ENCODE data around the gene SHH. TPM values are rescaled to one million over a fixed set of nuclear protein-coding genes. Genes with fewer than 3 reads are reported as not detected.
"Not testable (repeated sequence)": the region's sequence is repeated elsewhere in the genome, so short reads cannot be mapped to it uniquely, and the experiment has no call there.

Gene SHH
- total RNA-seq, 1 donor from 2014 or later: 0.58 TPM

GRCh38 chr7:155840909-155841308 is 28.6 kb upstream of the SHH start:
- H3K36me3 Mint-ChIP-seq: no peaks in the 10 kb centered on the region
- TF ChIP-seq CTCF (IDR thresholded peaks at IDR 0.05; ENCODE audit: unreplicated experiment): no peak
- H3K4me1 Mint-ChIP-seq: no peaks in the 10 kb centered on the region
- no peak overlapping the region for H3K27ac Mint-ChIP-seq
- H3K4me3 Mint-ChIP-seq: no peak overlapping the region
- DNase-seq (ENCODE audit: low spot score in 2 of 2, unreplicated experiment in 2 of 2): no peak
- H3K9me3 Mint-ChIP-seq: no peaks in the 10 kb centered on the region
- peaks cover 29% of the 10 kb centered on the region for H3K27me3 Mint-ChIP-seq (ENCODE audit: low read depth)

GRCh38 chr7:155840262-155840885 is 28.1 kb upstream of the SHH start:
- Mint-ChIP-seq H3K27ac (no peak overlapping the region), H3K4me3 (no peak overlapping the region), H3K27me3 (ENCODE audit: low read depth) (peaks cover 29% of the 10 kb centered on the region), H3K9me3 (no peaks in the 10 kb centered on the region), H3K4me1 (no peaks in the 10 kb centered on the region), H3K36me3 (no peaks in the 10 kb centered on the region)
- no peak for TF ChIP-seq CTCF (IDR thresholded peaks at IDR 0.05; ENCODE audit: unreplicated experiment)
- DNase-seq (ENCODE audit: low spot score in 2 of 2, unreplicated experiment in 2 of 2): no peak

DNA sequence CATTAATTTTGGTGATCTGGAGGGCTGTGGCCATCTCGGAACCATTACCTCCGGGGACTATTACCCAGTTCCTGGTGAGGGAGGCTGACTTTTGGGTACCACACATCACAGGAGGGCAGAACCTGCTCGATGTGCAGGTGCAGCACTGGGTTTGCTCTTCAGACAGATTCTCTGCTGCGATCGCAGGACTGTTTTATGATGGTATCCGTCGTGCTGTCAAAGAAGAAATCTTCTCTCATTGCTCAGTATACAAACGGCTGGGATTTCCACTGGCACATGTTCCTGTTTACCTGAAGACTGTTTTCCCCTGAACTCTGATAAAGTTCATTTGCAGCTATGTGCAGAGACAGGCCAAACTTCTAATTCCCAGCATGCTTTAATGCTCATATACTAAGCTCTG is 27.2 kb upstream of the SHH start:
- no peaks in the 10 kb centered on the region for H3K9me3 Mint-ChIP-seq
- no peaks in the 10 kb centered on the region for H3K36me3 Mint-ChIP-seq
- H3K4me3 Mint-ChIP-seq: no peak overlapping the region
- peaks cover 31% of the 10 kb centered on the region for H3K27me3 Mint-ChIP-seq (ENCODE audit: low read depth)
- TF ChIP-seq CTCF (IDR thresholded peaks at IDR 0.05; ENCODE audit: unreplicated experiment): no peak
- no peak for DNase-seq (ENCODE audit: low spot score in 2 of 2, unreplicated experiment in 2 of 2)
- no peaks in the 10 kb centered on the region for H3K4me1 Mint-ChIP-seq
- no peak overlapping the region for H3K27ac Mint-ChIP-seq

DNA sequence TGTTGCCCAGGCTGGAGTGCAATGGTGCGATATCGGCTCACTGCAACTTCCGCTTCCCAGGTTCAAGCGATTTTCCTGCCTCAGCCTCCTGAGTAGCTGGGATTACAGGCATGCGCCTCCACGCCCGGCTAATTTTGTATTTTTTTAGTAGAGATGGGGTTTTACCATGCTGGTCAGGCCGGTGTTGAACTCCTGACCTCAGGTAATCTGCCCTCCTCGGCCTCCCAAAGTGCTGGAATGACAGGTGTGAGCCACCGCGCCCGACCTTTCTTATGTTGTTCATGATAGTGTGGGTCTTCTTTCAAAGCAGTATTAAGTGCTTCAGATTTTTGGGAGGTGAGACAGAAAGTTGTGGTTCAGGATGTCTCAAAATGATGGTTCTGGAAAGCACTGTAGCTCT is 26.0 kb upstream of the SHH start:
- H3K36me3 Mint-ChIP-seq; H3K9me3 Mint-ChIP-seq; H3K27ac Mint-ChIP-seq; H3K4me3 Mint-ChIP-seq; H3K4me1 Mint-ChIP-seq; DNase-seq (ENCODE audit: low spot score in 2 of 2, unreplicated experiment in 2 of 2): not testable (repeated sequence)
- peaks cover 35% of the 10 kb centered on the region for H3K27me3 Mint-ChIP-seq (ENCODE audit: low read depth)

DNA sequence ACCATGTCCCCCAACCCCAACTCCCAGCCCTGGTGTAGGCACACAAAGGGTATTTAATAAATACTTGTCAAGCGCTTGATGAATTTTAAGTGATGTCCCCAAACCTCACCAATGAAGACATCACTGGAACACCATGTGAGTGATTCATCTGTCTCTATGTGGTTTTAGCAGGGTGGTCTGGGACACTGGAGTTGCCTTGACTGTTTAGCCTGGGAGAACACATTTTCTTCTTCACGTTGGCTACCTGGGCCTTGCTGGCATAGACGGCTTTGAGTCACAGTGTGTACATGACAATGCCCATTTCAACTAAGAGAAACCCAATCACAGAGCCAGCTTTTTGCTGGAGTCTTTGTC is 24.8 kb upstream of the SHH start:
- TF ChIP-seq CTCF (IDR thresholded peaks at IDR 0.05; ENCODE audit: unreplicated experiment): no peak
- peaks cover 39% of the 10 kb centered on the region for H3K27me3 Mint-ChIP-seq (ENCODE audit: low read depth)
- no peak overlapping the region for H3K4me3 Mint-ChIP-seq
- H3K36me3 Mint-ChIP-seq: no peaks in the 10 kb centered on the region
- no peak for DNase-seq (ENCODE audit: low spot score in 2 of 2, unreplicated experiment in 2 of 2)
- no peaks in the 10 kb centered on the region for H3K9me3 Mint-ChIP-seq
- H3K27ac Mint-ChIP-seq: no peak overlapping the region
- no peaks in the 10 kb centered on the region for H3K4me1 Mint-ChIP-seq

GRCh38 chr7:155836216-155837125 is 24.2 kb upstream of the SHH start:
- Mint-ChIP-seq H3K4me1 (no peaks in the 10 kb centered on the region), H3K27ac (no peak overlapping the region), H3K9me3 (no peaks in the 10 kb centered on the region), H3K36me3 (no peaks in the 10 kb centered on the region), H3K27me3 (ENCODE audit: low read depth) (peaks cover 44% of the 10 kb centered on the region), H3K4me3 (no peak overlapping the region)
- TF ChIP-seq CTCF (IDR thresholded peaks at IDR 0.05; ENCODE audit: unreplicated experiment): no peak
- no peak for DNase-seq (ENCODE audit: low spot score in 2 of 2, unreplicated experiment in 2 of 2)
